Colon (tissue), 2 donors: ENCODE measurements around the gene CELF5.
"Not testable (repeated sequence)": the region's sequence is repeated elsewhere in the genome, so short reads cannot be mapped to it uniquely, and the experiment has no call there.

Experiments
- FAIRE-seq: peaks from 2 replicates; lab custom pipeline; 2012; peaks lifted over from hg19 to GRCh38; lab: Jason Lieb, UNC
- donor health status: control.
- donor health status: control.

CELF5 gene

DNA sequence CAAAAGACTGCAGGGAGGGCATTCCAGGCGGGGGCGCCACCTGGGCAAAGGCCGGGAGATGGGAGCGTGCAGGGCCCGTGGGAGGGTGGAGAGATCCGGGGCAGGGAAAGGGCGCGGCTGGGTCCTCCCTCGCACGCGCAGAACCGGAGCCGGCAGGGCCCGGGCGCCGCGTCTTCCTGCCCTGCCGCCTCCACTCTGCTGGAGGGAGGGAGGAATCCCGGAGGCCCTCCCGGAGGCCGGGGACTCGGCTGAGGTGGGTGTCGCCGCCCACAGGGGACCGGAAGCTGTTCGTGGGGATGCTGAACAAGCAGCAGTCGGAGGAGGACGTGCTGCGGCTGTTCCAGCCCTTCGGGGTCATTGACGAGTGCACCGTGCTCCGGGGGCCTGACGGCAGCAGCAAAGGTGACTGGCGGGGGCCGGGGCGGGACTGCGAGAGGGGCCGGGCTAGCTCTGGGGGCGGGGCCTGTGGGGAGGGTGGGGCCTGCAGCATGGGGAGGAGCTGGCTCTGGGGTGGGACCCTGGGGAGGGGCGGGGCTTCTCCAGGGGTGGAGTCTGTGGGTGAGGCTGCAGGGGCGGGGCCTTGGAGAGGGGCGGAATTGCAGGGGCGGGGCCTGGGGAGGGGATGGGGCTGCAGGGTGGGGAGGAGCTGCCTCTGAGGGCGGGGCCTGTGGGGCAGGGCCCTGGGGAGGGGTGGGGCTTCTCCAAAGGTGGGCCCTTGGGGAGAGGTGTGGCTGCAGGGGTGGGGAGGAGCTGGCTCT lies 51.3 kb downstream of the CELF5 start:
- FAIRE-seq = no peak

DNA sequence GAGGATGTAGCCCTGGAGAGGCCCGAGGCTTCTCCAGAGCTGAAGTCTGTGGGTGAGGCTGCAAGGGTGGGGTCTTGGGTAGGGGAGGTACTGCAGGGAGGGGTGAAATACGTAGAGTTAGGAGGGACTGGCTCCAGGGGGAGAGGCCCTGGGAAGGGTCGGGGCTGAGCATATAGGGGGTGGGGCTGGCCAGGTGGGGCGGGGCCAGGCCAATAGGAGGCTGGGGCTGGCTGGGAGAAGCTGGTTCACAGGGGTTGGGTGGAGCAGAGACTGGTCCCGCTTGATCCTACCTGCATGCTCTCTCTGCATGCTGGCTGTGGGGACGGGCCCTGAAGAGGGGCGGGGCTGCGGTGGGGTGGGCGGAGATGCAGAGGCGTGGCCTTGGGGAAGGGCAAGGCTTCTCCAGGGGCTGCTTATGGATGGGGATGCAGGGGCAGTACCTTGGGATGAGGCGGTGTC lies 51.9 kb downstream of the CELF5 start:
- no peak for FAIRE-seq

DNA sequence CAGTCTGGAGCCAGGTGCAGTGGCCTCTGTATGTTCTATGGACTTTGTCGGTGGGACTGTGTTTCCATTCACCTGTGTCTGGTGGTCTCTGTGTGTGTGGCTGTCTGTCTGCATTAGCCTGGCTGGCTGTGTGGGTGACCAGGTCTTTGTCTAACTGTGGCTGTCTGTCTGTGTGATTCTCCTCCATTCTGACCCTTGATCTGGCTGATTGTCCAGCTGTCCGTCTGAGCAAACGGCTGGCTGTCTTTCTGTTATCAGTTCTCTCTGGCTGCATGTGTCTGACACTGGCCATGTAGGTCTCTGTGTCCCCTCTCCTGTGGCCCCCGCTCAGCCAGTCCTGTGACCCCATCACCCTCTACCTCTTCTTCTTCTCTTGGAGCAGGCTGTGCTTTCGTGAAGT lies 53.2 kb downstream of the CELF5 start:
- no peak for FAIRE-seq

DNA sequence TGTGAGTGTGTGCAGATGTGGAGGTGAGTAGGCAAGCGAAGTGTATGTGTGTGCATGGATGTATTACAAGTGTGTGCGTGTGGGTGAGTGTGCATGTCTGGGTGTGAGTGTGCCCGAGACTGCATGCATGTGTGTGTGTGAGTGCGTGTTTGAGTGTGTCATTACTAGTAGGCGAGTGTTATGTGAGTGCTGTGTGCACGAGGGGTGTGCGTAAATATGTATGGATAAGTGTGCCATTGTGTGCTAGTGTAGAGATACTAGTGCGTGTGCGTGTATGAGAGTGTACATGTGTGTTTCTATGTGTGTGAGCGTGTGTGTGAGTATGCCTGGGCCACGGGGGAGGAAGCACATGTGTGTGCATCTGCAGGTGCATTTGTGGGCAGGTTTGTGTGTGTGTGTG lies 53.8 kb downstream of the CELF5 start:
- no peak for FAIRE-seq

DNA sequence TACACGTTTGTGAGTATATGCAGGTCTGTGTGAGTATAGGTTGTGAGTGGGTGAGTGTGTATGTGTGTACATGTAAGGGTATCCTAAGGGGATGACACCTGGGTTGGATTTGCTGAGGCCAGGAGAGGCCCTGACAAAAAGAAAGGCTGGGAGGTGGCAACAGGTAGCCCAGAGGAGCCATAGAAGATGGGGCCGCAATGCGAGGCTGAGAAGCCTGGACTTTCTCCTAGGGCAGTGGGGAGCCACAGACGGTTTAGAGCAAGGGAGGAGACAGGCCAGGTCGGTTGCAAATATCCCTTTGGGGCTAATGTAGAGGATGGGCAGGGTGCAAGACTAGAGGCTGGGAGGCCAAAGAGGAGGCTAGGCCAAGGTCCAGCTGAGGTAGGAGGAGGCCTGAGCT lies 54.3 kb downstream of the CELF5 start:
- FAIRE-seq = no peak

DNA sequence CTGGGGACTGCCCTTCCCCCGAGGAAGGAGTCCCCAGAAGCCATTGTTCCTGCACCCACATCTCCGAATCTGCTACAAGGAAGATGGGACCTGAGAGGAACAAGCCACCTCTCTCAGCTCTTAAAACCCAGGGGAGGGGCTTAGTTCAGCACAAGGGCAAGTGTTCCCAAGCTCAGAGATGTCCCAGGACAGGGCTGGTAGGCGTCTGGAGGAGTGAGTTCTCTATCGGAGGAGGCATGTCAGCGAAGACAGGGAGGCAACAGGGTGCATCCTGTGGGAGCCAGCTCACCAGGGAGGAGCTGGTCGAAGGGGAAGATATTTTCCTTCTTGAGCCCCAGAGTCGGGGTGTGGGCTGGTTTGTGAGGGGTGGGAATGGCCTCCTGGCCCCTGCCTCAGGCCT lies 54.8 kb downstream of the CELF5 start:
- no peak for FAIRE-seq

DNA sequence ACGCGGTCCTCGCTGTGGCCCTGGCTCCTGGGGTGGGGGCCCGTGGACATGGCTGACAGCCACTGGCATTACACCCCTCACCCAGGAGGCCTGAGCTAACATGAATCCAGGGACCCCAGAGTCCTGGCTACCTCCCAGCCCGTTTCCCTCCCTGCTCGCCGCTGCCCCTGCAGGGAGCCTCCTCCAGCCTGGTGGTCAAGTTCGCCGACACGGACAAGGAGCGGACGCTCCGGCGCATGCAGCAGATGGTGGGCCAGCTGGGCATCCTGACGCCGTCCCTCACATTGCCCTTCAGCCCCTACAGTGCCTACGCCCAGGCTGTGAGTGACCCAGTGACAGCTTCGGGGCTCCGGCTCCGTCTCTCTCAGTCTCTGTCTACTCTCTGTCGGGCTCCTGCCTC lies 56.6 kb downstream of the CELF5 start:
- no peak for FAIRE-seq

DNA sequence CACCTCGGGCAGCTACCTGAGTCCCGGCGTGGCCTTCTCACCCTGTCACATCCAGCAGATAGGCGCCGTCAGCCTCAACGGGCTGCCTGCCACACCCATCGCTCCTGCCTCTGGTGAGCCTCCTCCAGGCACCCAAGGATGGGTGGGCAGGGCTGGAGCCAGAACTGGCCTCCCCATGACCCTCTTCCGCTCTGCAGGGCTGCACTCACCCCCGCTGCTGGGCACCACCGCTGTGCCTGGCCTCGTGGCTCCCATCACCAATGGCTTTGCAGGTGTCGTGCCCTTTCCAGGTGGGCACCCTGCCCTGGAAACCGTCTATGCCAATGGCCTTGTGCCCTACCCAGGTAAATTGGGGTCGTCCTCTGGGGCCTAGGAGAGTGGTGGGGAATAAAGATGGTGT lies 57.7 kb downstream of the CELF5 start:
- FAIRE-seq = no peak

DNA sequence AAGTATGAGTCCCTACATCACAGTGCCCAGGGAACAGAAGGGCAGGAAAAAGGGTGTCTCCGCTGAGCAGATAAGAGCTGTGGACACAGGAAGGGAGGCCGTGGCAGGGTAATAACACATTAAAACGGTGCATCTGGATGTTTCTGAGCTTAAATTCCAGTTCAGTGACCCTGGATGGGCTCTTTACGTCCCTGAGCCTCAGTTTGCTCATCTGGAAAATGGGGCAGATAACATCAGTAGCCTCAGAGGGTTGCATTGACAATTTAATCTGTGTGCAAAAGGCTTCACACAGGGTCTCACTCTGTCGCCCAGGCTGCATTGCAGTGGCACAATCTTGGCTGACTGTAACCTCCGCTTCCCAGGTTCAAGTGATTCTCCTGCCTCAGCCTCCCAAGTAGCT lies 58.1 kb downstream of the CELF5 start:
- no peak for FAIRE-seq

DNA sequence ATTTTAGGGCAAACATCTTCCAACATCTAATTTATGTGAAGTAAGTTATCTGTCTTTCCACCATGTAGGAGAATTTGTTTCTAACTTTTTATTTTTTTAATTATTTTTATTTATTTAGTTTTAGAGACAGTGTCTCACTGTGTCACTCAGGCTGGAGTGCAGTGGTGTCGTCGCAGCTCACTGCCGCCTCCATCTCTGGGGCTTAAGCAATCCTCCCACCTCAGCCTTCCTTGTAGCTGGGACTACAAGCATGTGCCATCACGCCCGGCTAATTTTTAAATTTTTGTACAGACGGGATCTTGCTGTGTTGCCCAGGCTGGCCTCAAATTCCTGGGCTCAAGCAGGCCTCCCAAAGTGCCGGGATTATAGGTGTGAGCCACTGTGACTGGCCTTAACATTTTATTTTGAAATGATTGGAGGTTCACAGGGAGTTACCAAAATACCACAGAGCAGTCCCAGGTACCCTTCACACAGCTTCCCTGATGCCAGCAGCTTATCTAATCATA lies 58.8 kb downstream of the CELF5 start:
- FAIRE-seq = no peak

DNA sequence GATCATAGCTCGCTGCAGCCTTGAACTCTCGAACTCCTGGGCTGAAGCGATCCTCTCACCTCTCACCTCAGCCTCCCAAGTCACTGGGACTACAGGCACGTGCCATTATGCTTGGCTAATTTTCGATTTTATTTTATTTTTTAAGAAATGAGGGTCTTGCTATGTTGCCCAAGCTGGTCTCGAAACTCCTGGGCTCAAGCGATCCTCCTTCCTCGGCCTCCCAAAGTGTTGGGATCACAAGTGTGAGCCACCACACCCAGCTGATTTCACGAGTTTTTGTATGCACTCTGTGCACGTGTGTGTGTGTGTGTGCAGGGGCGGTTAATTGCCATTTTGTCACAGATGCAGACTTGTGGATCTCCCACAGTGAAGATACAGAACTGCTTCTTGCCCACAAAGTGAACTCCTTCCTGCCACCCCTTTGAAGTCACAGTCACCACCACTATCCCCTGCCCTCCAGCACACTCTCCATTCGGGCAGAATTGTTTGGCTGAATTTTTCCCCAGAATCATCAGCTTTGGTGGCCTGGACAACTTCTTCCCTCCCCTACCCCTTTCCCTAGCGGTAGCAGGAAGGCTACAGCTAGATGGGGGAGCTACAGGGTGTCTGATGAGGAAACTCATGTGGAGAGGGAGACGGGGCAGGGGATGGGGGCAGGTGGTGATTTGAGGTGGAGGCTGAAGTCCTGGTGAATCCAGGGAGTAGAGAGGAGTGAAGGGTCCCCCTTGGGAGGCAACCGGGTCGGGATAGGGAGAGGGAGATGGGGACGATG lies 59.6 kb downstream of the CELF5 start:
- FAIRE-seq = no peak

DNA sequence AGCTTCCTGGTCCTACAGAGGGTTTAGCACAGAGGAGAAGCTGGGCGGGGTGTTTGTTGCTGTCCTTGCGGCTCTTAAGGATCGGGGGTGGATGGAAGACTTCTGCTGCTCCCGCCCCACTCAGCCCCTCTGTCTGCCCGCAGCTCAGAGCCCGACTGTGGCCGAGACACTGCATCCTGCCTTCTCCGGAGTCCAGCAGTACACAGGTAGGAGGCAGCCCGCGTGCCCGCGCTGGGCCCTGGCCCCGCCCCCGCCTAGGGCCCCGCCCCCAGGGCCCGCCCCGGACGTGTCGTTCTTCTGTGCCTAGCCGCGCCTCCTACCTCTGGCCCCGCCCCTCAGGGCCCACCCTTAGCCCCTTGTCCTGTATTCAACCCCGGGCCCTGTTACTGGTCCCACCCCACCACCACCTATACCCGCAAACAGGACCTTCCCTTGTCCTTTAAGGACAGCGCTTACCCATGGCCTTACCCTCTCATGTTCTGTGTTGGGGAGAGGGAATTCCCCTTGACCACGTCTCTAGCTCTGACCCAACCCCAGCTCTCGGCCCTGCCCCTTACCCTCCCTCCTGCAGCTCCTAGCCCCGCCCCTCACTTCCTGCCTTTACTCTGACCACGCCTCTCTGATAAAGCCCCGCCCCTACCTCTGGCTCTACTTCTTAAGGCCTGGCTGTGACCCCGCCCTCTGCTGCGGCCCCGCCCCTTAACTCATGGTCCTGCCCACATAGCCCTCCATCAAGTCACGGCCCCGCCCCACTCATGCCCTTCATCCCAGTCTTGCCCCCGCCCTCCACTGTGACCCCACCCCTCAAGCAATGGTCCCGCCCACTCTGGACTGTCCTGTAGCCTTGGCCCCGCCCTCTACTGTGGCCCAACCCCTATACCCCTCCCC lies 60.5 kb downstream of the CELF5 start:
- FAIRE-seq = no peak

DNA sequence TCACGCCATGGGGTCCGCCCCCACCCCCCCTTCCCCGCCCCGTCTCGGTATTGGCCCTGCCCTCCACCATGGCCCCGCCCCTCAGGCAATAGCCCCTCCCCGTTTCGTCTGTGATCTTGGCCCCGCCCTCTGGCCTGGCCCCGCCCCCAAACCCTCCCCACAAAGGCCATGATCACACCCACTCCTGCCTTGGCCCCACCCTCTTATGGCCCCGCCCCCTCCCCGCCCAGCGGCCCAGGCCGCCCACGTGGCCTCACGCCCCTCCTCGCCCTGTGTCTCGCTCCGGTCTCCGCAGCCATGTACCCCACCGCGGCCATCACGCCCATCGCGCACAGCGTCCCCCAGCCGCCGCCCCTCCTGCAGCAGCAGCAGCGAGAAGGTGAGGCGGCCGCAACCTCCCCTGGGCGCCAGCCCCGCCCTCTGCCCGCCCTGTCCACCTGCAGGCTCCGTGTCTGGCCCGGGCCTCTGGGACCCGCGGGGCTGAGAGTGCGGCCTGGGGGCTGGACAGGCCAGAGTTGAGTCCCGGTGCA lies 61.3 kb downstream of the CELF5 start:
- FAIRE-seq = no peak

DNA sequence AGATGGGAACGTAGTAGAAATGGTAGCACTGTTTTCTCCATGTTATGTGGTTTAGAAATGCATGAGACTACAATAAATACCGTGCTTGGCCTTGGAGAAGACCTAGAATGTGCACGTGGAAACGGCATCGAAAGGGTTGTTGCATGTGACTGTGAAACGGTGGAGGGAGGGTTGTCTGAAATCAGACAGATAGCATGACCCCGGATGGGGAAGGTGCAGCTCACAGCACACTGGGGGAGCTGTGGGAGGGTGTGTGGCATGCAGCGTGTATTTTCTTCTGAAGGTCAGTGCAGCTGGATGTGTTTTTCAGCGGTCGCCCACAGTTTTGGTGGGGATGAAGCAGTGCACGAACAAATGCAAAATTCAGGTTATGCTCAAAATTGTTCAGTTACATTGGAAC lies 63.4 kb downstream of the CELF5 start:
- no peak for FAIRE-seq

DNA sequence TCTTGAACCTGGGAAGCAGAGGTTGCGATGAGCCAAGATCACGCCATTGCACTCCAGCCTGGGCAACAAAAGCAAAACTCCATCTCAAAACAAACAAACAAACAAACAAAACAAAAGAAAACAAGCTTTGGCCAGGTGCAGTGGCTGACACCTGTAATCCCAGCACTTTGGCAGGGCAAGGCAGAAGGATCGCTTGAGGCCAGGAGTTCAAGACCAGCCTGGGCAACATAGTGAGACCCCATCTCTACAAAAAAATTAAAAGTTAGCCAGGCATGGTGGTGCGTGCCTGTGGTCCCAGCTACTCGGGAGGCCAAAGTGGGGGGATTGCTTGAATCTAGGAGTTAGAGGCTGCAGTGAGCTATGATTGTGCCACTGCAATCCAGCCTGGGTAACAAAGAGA lies 64.0 kb downstream of the CELF5 start:
- FAIRE-seq = not testable (repeated sequence)

DNA sequence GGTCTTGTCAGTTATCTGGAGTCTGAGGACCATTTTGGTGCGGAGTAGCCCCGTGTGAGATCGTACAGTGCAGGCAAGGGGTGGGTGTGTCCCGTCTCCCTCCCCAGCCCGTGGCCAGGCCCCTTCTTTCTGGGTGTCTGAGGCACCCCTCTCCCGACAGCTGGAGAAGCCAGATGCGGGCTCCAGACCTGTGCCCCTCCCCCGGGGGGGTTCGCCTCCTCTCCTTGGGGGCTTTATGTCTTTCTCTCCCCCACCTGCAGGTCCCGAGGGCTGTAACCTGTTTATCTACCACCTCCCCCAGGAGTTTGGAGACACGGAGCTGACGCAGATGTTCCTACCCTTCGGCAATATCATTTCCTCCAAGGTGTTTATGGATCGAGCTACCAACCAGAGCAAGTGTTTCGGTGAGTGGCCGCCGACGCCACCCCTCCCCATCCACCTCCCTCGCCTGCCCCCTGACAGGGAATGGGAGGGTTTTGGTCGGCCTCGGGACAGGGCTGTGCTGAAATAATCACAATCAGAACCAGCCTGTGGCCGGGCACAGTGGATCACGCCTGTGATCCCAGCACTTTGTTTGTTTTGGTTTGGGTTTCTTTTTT lies 65.6 kb downstream of the CELF5 start:
- FAIRE-seq = no peak

DNA sequence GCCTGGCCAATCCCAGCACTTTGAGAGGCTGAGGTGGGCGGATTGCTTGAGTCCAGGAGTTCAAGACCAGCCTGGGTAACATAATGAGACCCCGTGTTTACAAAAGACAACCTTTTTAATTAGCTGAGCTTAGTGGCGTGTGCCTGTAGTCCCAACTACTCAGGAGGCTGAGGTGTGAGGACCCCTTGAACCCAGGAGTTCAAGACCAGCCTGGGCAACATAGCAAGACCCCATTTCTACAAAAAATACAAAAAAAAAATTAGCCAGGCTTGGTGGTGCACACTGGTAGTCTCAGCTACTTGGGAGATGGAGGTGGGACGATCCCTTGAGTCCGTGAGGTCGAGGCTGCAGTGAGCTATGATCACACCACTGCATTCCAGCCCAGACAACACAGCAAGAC lies 66.4 kb downstream of the CELF5 start:
- FAIRE-seq = not testable (repeated sequence)

DNA sequence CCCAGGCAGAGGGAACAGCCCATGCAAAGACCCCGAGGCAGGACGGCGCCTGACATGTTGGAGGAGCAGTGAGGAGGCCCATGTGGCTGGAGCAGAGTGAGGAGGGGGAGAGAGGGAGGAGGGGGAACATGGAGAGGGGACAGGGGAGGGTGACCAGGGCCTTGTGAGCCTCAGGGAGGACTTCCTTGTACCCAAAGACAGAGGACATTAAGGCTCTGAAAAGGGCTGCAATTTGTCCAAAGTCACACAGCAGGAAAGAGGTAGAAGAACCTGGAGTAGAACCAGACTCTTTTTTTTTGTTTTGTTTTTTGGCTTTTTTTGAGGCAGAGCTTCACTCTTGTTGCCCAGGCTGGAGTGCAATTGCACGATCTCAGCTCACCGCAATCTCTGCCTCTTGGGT lies 67.2 kb downstream of the CELF5 start:
- FAIRE-seq = no peak

DNA sequence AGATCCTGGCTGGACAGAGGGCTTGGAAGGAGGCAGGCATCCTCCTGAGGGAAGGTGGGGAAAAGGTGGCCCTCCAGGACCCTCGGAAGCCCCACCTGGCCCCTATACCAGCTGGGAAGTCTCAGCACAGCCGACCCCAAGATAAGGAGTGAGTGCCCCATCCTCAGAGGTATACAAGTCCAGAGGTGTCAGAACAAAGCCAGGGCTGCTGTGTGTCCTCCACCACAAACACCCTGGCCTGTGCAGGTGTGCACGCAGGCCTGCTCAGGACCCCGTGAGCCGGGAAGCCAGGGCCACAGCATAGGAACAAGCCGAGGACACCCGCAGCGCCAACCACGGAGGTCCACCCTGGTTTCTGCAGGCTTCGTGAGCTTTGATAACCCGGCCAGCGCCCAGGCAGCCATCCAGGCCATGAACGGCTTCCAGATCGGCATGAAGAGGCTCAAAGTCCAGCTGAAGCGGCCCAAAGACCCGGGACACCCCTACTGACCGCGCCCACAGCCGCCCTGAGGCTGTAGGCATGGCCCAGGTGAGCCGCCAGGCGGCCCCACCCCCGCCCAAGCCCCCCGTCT lies 68.6 kb downstream of the CELF5 start:
- FAIRE-seq = no peak

DNA sequence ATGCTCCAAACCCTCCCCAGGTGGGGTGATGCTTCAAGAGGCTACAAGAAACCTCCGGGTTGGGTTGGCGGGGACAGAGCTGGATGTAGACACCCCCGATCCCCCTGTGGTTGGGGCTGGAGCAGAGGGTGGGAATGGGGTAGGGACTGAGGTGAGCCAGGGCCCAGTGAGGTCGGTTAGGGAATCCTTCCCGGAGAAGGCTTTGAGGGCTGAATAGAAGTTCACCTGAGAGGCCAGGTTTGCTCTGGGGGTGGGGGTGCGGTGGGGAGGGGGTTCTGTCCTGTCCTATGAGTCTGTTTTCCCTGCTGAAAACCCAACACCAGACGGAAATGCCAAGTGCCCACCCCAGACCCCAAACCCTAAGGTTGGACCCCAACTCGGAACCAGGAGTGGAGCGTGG lies 69.1 kb downstream of the CELF5 start:
- no peak for FAIRE-seq

DNA sequence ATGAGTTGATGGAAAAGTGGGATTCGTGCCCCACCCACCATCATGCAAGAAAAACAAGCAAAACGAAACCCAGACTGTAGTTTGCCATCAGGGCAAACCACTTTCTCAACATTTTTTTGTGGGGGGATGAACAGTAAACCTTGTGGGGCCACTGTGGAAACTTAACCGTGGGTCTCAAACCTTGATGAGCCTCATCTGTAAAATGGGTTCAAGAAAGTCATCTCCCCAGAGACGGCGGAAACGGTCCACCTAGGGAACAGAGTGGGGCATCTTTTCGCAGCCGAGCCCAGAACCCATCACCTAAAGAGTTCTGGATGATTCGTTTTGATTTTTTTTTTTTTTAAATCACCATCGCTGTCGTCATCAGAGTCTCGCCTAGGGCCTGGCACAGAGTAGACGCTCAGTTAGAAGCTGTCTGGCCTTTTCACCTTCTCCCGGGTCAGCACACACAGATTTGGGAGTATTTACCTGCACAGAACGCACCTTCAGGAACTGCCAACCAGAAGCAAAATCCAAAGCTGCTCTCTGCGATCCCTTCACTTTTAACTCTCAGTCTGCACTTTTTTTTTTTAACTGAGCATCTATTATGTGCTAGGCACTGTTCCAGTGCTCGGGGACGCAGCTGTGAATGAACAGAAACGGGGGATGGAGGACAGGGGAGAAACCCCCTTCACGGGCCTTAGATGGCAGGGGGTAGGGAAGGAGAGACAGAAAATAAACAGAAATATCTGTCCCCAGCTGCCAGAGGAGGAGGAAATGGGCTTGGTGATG lies 69.8 kb downstream of the CELF5 start:
- no peak for FAIRE-seq
